Activated B cell treated with CpG ODN at 0.5 μM for 24 hours (primary cell): ENCODE measurements around the gene SARS2. TPM values are rescaled to one million over a fixed set of nuclear protein-coding genes. Genes with fewer than 3 reads are reported as not detected.
"Not testable (repeated sequence)": the region's sequence is repeated elsewhere in the genome, so short reads cannot be mapped to it uniquely, and the experiment has no call there.

Experiments
- ATAC-seq: fragments of 200-7000 bp; cut with Tn5 transposase; one replicate; pipeline ENCODE4 v1.10.0; 2021; ENCODE audit warnings: low read depth, mild to moderate bottlenecking, moderate library complexity
- CTCF ChIA-PET: fragments of 350-600 bp; sonication (Branson Sonifier 250); formaldehyde crosslinking; loops from one replicate; lab custom pipeline; 2021; ENCODE audit warnings: antibody characterized with exemption; lab: Charles Lee
- POLR2A ChIA-PET: fragments of 350-600 bp; sonication (Branson Sonifier 250); formaldehyde crosslinking; loops from one replicate; lab custom pipeline; 2021; ENCODE audit warnings: antibody characterized with exemption; lab: Charles Lee
- DNase-seq: peaks from one replicate; pipeline ENCODE4 v3.0.0; 2022
- H3K27ac Mint-ChIP-seq: one replicate; pipeline ENCODE4 v1.8.0; 2020; ENCODE audit warnings: mixed read lengths
- H3K27me3 Mint-ChIP-seq: one replicate; pipeline ENCODE4 v1.8.0; 2021; ENCODE audit warnings: mixed read lengths
- H3K36me3 Mint-ChIP-seq: one replicate; pipeline ENCODE4 v1.8.0; 2021; ENCODE audit warnings: low read depth, mixed read lengths
- H3K4me1 Mint-ChIP-seq: one replicate; pipeline ENCODE4 v1.8.0; 2021; ENCODE audit warnings: mixed read lengths
- H3K4me3 Mint-ChIP-seq: one replicate; pipeline ENCODE4 v1.8.0; 2020; ENCODE audit warnings: mild to moderate bottlenecking, mixed read lengths
- H3K9me3 Mint-ChIP-seq: one replicate; pipeline ENCODE4 v1.8.0; 2020; ENCODE audit warnings: mixed read lengths
- intact Hi-C: fragments of 100-400 bp; cut with micrococcal nuclease; formaldehyde crosslinking; loops from one replicate; pipeline ENCODE4 v1.15.1; 2024
- total RNA-seq: library from RNA; stranded (reverse); gene quantifications from 2 replicates; pipeline ENCODE4 v1.2.3, GENCODE V29; 2022
- TF ChIP-seq, protein P1 (sequence below): fragments of 200-600 bp; IDR thresholded peaks from one replicate; pipeline ENCODE4 v1.8.0; 2022; ENCODE audit warnings: antibody characterized with exemption, mild to moderate bottlenecking

Gene SARS2
- total RNA-seq, 1 donor from 2014 or later, result 50.9 TPM

DNA sequence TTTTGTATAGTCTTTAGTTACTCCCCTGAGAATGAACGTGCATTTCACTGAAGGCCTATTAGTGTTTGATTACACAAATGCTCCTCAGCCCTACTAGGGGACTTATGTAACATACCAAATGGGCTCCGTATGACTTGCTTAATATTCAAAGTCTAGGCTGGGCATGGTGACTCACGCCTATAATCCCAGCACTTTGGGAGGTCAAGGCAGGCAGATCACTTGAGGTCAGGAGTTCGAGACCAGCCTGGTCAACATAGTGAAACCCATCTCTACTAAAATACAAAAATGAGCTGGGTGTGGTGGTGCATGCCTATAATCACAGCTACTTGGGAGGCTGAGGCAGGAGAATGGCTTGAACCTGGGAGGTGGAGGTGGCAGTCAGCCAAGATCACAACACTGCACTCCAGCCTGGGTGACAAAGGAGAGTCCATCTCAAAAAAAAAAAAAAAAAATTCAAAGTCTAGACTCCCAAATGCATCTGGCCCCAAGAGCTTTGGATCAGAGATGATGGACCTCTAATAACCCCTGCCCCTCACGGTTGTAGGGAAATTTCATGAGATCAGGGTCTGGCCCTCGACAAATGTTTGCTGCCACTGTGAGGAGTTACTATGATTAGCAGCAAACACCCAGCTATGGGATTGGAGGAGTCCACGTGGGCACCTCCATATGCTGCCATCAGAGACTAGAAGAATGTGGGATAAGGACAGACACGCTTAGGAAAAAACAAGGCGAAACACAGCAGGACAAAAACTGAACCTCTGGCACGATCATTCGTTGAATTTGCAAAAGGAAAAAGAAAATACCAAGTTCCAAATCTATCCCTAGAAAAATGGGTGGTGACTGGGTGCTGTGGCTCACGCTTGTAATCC is 40.3 kb upstream of the SARS2 start:
- ATAC-seq (no peak), DNase-seq (no peak)
- H3K36me3 Mint-ChIP-seq, result no peaks in the 10 kb centered on the region
- POLR2A ChIA-PET, result no interaction called here
- peaks cover 5% of the 10 kb centered on the region for H3K4me1 Mint-ChIP-seq
- H3K4me3 Mint-ChIP-seq, result no peak overlapping the region
- TF ChIP-seq, protein P1, sequence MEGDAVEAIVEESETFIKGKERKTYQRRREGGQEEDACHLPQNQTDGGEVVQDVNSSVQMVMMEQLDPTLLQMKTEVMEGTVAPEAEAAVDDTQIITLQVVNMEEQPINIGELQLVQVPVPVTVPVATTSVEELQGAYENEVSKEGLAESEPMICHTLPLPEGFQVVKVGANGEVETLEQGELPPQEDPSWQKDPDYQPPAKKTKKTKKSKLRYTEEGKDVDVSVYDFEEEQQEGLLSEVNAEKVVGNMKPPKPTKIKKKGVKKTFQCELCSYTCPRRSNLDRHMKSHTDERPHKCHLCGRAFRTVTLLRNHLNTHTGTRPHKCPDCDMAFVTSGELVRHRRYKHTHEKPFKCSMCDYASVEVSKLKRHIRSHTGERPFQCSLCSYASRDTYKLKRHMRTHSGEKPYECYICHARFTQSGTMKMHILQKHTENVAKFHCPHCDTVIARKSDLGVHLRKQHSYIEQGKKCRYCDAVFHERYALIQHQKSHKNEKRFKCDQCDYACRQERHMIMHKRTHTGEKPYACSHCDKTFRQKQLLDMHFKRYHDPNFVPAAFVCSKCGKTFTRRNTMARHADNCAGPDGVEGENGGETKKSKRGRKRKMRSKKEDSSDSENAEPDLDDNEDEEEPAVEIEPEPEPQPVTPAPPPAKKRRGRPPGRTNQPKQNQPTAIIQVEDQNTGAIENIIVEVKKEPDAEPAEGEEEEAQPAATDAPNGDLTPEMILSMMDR, result no peak
- intact Hi-C loops, result no loop called here
- H3K27me3 Mint-ChIP-seq, result peaks cover 22% of the 10 kb centered on the region
- no peak overlapping the region for H3K27ac Mint-ChIP-seq
- no peaks in the 10 kb centered on the region for H3K9me3 Mint-ChIP-seq
- CTCF ChIA-PET, result no interaction called here

DNA sequence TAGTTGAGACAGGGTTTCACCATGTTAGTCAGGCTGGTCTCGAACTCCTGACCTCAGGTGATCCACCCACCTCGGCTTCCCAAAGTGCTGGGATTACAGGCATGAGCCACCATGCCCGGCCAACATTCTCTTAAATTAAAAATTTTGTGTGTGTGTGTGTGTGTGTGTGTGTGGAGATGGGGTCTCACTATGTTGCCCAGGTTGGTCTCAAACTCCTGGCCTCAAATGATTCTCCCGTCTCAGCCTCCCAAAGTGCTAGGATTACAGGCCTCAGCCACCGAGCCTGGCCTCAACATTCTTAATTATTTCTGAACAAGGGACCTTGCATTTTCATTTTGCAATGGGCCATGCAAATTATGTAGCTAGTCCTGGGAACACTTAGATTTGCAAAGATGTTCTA is 35.6 kb upstream of the SARS2 start:
- H3K27me3 Mint-ChIP-seq, result peaks cover 17% of the 10 kb centered on the region
- H3K4me3 Mint-ChIP-seq, ATAC-seq, intact Hi-C loops, POLR2A ChIA-PET, H3K4me1 Mint-ChIP-seq, H3K36me3 Mint-ChIP-seq, CTCF ChIA-PET, H3K27ac Mint-ChIP-seq, DNase-seq, H3K9me3 Mint-ChIP-seq: not testable (repeated sequence)

DNA sequence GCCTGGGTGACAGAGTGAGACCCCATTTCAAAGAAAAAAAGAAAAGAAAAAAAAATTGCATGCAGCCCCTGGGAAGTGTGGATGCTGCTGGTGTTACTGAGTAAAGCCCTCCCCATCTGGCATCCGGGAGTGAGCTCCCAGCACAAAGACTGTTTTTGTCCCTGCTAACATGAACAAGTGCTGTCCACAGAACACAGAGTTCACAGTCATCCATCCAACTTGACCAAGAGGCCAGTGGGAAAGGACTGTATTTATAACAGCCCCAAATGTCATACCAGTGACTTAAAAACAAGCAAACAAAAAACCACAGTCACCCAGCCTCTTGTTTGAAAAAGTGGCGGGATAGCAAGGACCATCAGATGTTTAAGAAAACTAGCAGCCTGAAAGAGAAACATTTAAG is 34.2 kb upstream of the SARS2 start:
- POLR2A ChIA-PET, result no interaction called here
- Mint-ChIP-seq H3K36me3 (no peaks in the 10 kb centered on the region), H3K27ac (no peak overlapping the region), H3K4me1 (peaks cover 4% of the 10 kb centered on the region), H3K27me3 (peaks cover 14% of the 10 kb centered on the region), H3K4me3 (no peak overlapping the region), H3K9me3 (no peaks in the 10 kb centered on the region)
- DNase-seq (no peak), ATAC-seq (no peak)
- CTCF ChIA-PET, result no interaction called here
- intact Hi-C loops, result no loop called here
- TF ChIP-seq, protein P1, result no peak

DNA sequence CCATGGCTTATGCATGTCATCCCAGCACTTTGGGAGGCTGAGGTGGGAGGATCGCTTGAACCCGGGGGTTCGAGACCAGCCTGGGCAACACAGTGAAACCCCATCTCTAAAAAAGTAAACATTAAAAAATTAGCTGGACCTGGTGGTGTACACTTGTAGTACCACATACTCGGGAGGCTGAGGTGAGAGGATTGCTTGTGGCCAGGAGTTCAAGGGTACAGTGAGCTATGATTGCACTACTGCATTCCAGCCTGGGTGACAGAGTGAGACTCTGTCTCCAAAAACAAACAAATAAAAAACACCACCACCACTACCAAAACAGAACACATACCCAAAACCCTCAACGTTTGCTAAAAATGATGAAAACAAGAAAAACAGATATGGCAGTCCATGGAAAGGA is 29.1 kb upstream of the SARS2 start:
- CTCF ChIA-PET, result no interaction called here
- POLR2A ChIA-PET, result interaction anchor here (0.7 kb wide), 1 partner anchor 364 kb away, joined by 7 read pairs; no protein-coding TSS in a partner anchor
- intact Hi-C loops, result no loop called here
- no peaks in the 10 kb centered on the region for H3K9me3 Mint-ChIP-seq
- H3K27ac Mint-ChIP-seq, result no peak overlapping the region
- no peak for ATAC-seq
- no peak overlapping the region for H3K4me3 Mint-ChIP-seq
- no peaks in the 10 kb centered on the region for H3K36me3 Mint-ChIP-seq
- H3K4me1 Mint-ChIP-seq, result peaks cover 4% of the 10 kb centered on the region
- TF ChIP-seq, protein P1, result no peak
- no peaks in the 10 kb centered on the region for H3K27me3 Mint-ChIP-seq
- no peak for DNase-seq

DNA sequence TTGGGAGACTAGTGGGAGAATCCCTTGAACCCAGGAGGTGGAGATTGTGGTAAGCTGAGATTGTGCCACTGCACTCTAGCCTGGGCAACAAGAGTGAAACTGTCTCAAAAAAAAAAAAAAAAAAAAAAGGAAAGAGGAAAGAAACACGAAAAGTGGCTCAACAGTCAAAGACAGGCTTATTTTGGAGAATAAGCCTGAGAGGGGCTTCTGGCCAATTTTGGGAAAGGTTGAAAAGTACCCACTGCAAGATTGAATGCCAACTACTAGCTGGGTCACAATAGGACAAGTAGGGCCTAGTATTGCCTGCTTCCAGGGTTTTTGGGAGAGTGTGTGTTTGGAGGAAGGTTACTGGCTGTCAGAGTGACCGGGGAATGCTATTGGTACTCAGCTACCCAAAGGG is 27.7 kb upstream of the SARS2 start:
- H3K4me1 Mint-ChIP-seq, result peaks cover 4% of the 10 kb centered on the region
- intact Hi-C loops, result no loop called here

More for the DNA sequence above, 27.7 kb upstream of the SARS2 start:
- no peak overlapping the region for H3K27ac Mint-ChIP-seq
- ChIA-PET POLR2A (interaction anchor here (0.6 to 0.7 kb wide), 2 partner anchors 272 to 579 kb away, joined by 4 to 5 read pairs; no protein-coding TSS in a partner anchor), CTCF (no interaction called here)
- H3K9me3 Mint-ChIP-seq, result no peaks in the 10 kb centered on the region
- ATAC-seq (no peak), DNase-seq (no peak)
- no peak overlapping the region for H3K4me3 Mint-ChIP-seq
- H3K36me3 Mint-ChIP-seq, result no peaks in the 10 kb centered on the region
- peaks cover 4% of the 10 kb centered on the region for H3K27me3 Mint-ChIP-seq
- TF ChIP-seq, protein P1, result no peak
